ENCODE measurements around the gene IGSF9. TPM values are rescaled to one million over a fixed set of nuclear protein-coding genes. Genes with fewer than 3 reads are reported as not detected.

The IGSF9 gene
- polyA plus RNA-seq (ENCODE audit: insufficient read depth in 1 of 5, insufficient read length in 5 of 5, low replicate concordance in 1 of 5): 10 to 100 TPM; 10.2 to 17.7 (median 15.7) TPM
- long read RNA-seq, donor 1, partial matches to known transcripts: 14 of 14 reads
- long read RNA-seq, donor 1, other reads (novel, unspliced or antisense): 0 of 14 reads
- long read RNA-seq, donor 2: 0 reads
- long read RNA-seq, donor 3, partial matches to known transcripts: 5 of 28 reads
- long read RNA-seq, donor 3, other reads (novel, unspliced or antisense): 23 of 28 reads
- long read RNA-seq, donor 4, full-length matches to known transcripts: 1 of 6 reads
- long read RNA-seq, donor 4, partial matches to known transcripts: 5 of 6 reads
- long read RNA-seq, donor 4, other reads (novel, unspliced or antisense): 0 of 6 reads
- long read RNA-seq, donor 5, partial matches to known transcripts: 13 of 13 reads
- long read RNA-seq, donor 5, other reads (novel, unspliced or antisense): 0 of 13 reads
- long read RNA-seq, donor 6, full-length matches to known transcripts: 2 of 2 reads
- long read RNA-seq, donor 6, partial matches to known transcripts: 0 of 2 reads
- long read RNA-seq, donor 6, other reads (novel, unspliced or antisense): 0 of 2 reads
- long read RNA-seq, donor 7: 0 reads
- long read RNA-seq, donor 8: 0 reads

GRCh38 chr1:159945483-159946241 lies at the start of gene IGSF9:
Gene IGSF9 (minus strand): TSS chr1:159945613. CDS start chr1:159943454, 2,159 bp downstream.
- DNase-seq: peak; percentile 88 to 89

GRCh38 chr1:159994896-159995295 lies 49.5 kb upstream of the IGSF9 start:
- DNase-seq: no peak

- DNase-seq: no peak
Measured at GRCh38 chr1:159993911-159994310, 48.5 kb upstream of the IGSF9 start.

GRCh38 chr1:159992161-159992560 lies 46.7 kb upstream of the IGSF9 start:
- no peak for DNase-seq

- no peak for DNase-seq
Measured at GRCh38 chr1:159991513-159991912, 46.1 kb upstream of the IGSF9 start.

- DNase-seq: no peak
Measured at GRCh38 chr1:159990005-159990404, 44.6 kb upstream of the IGSF9 start.

GRCh38 chr1:159989581-159989980 lies 44.2 kb upstream of the IGSF9 start:
- DNase-seq: no peak

GRCh38 chr1:159988006-159988405 lies 42.6 kb upstream of the IGSF9 start:
- no peak for DNase-seq

GRCh38 chr1:159987186-159987585 lies 41.8 kb upstream of the IGSF9 start:
- no peak for DNase-seq

GRCh38 chr1:159986531-159986930 lies 41.1 kb upstream of the IGSF9 start:
- DNase-seq: no peak

- DNase-seq: no peak
Measured at GRCh38 chr1:159986093-159986492, 40.7 kb upstream of the IGSF9 start.

- DNase-seq: no peak
Measured at GRCh38 chr1:159985473-159985872, 40.1 kb upstream of the IGSF9 start.

GRCh38 chr1:159983681-159984080 lies 38.3 kb upstream of the IGSF9 start:
- DNase-seq: no peak

GRCh38 chr1:159982280-159982679 lies 36.9 kb upstream of the IGSF9 start:
- DNase-seq: no peak

- DNase-seq: no peak
Measured at GRCh38 chr1:159981351-159982055, 36.1 kb upstream of the IGSF9 start.

GRCh38 chr1:159980786-159981185 lies 35.4 kb upstream of the IGSF9 start:
- DNase-seq: no peak

GRCh38 chr1:159980076-159980475 lies 34.7 kb upstream of the IGSF9 start:
- DNase-seq: no peak

- peak in 1 of 2 donors; percentile 17 for DNase-seq
Measured at GRCh38 chr1:159979257-159979656, 33.8 kb upstream of the IGSF9 start.

- DNase-seq: no peak
Measured at GRCh38 chr1:159978107-159978398, 32.6 kb upstream of the IGSF9 start.

GRCh38 chr1:159977364-159978106 lies 32.1 kb upstream of the IGSF9 start:
- no peak for DNase-seq

- DNase-seq: no peak
Measured at GRCh38 chr1:159974350-159974965, 29.0 kb upstream of the IGSF9 start.
